Left ventricle myocardium inferior (tissue), 1 donor: ENCODE measurements around the gene MELK. TPM values are rescaled to one million over a fixed set of nuclear protein-coding genes. Genes with fewer than 3 reads are reported as not detected.

ENCODE experiments used
- DNase-seq: peaks from one replicate; pipeline ENCODE4 v3.0.0-alpha.2; 2020
- H3K27ac ChIP-seq: fragments of 200-600 bp; replicated peaks from 2 replicates; pipeline ENCODE4 v1.8.0; 2021
- H3K27me3 ChIP-seq: fragments of 200-600 bp; 2 replicates; pipeline ENCODE4 v1.8.0; 2021; ENCODE audit warnings: low read depth
- H3K36me3 ChIP-seq: fragments of 200-600 bp; 2 replicates; pipeline ENCODE4 v1.8.0; 2021
- H3K4me1 ChIP-seq: fragments of 200-600 bp; 2 replicates; pipeline ENCODE4 v1.8.0; 2021
- H3K4me3 ChIP-seq: fragments of 200-600 bp; 2 replicates; pipeline ENCODE4 v1.8.0; 2021; ENCODE audit warnings: mild to moderate bottlenecking, moderate library complexity
- H3K9me3 ChIP-seq: fragments of 200-600 bp; replicated peaks from 2 replicates; pipeline ENCODE4 v1.8.0; 2021
- intact Hi-C: fragments of 100-400 bp; cut with micrococcal nuclease; formaldehyde crosslinking; loops from one replicate; pipeline ENCODE4 v1.11.0; 2022
- total RNA-seq: library from RNA; stranded (reverse); fragmentation: NEBNext Ultra II Directional; extraction: Animal tissue kit (Norgen Biotek cat#: 25700); gene quantifications from one replicate; pipeline ENCODE4 v1.2.1, GENCODE V29; 2021
- TF ChIP-seq, protein P1 (sequence below): fragments of 200-600 bp; IDR thresholded peaks from 2 replicates; pipeline ENCODE4 v1.8.0; 2021; ENCODE audit warnings: antibody characterized with exemption, mild to moderate bottlenecking, borderline replicate concordance
- donor health status: DM: no; HTN: yes; CAD: no; lungs with severe emphysema.

Gene MELK
- total RNA-seq, 1 donor from 2014 or later: 0.27 TPM

GRCh38 chr9:36609306-36609705, 36.6 kb downstream of the MELK start:
- intact Hi-C loops: no loop called here
- H3K27me3 ChIP-seq: peaks cover 3% of the 10 kb centered on the region
- H3K4me1 ChIP-seq: no peaks in the 10 kb centered on the region
- H3K36me3 ChIP-seq: no peaks in the 10 kb centered on the region
- no peaks in the 10 kb centered on the region for H3K9me3 ChIP-seq
- TF ChIP-seq, protein P1, sequence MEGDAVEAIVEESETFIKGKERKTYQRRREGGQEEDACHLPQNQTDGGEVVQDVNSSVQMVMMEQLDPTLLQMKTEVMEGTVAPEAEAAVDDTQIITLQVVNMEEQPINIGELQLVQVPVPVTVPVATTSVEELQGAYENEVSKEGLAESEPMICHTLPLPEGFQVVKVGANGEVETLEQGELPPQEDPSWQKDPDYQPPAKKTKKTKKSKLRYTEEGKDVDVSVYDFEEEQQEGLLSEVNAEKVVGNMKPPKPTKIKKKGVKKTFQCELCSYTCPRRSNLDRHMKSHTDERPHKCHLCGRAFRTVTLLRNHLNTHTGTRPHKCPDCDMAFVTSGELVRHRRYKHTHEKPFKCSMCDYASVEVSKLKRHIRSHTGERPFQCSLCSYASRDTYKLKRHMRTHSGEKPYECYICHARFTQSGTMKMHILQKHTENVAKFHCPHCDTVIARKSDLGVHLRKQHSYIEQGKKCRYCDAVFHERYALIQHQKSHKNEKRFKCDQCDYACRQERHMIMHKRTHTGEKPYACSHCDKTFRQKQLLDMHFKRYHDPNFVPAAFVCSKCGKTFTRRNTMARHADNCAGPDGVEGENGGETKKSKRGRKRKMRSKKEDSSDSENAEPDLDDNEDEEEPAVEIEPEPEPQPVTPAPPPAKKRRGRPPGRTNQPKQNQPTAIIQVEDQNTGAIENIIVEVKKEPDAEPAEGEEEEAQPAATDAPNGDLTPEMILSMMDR: no peak
- H3K27ac ChIP-seq: no peak overlapping the region
- H3K4me3 ChIP-seq: no peak overlapping the region
- DNase-seq: no peak

DNA sequence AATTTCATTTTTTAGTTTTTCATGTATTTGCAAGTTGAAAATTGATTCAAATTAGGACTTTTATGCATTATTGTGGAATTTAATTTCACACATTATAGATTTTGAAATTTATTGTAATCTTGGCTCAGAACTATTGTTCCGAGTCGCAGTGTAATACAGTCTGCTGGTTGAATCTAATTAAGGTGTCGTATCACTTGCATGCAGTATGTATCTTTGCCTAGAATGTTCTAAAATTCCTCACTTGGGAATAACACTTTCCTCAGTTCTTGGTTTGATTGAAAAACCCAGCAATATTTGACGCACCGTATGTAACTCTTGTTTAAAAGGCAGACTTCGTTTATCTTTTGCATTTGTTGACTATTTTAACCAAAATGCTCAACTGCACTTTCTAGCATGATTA, 49.4 kb downstream of the MELK start:
- TF ChIP-seq, protein P1: no peak
- Histone ChIP-seq H3K4me3 (no peak overlapping the region), H3K27ac (no peak overlapping the region), H3K36me3 (no peaks in the 10 kb centered on the region), H3K27me3 (no peaks in the 10 kb centered on the region), H3K9me3 (no peaks in the 10 kb centered on the region), H3K4me1 (peaks cover 8% of the 10 kb centered on the region)
- intact Hi-C loops: no loop called here
- DNase-seq: no peak

- H3K27me3 ChIP-seq: no peaks in the 10 kb centered on the region
- H3K36me3 ChIP-seq: no peaks in the 10 kb centered on the region
- TF ChIP-seq, protein P1: no peak
- H3K27ac ChIP-seq: no peak overlapping the region
- no peaks in the 10 kb centered on the region for H3K9me3 ChIP-seq
- H3K4me3 ChIP-seq: no peak overlapping the region
- no peak for DNase-seq
- intact Hi-C loops: no loop called here
- peaks cover 8% of the 10 kb centered on the region for H3K4me1 ChIP-seq
Observed at GRCh38 chr9:36623280-36623679, 50.6 kb downstream of the MELK start.

DNA sequence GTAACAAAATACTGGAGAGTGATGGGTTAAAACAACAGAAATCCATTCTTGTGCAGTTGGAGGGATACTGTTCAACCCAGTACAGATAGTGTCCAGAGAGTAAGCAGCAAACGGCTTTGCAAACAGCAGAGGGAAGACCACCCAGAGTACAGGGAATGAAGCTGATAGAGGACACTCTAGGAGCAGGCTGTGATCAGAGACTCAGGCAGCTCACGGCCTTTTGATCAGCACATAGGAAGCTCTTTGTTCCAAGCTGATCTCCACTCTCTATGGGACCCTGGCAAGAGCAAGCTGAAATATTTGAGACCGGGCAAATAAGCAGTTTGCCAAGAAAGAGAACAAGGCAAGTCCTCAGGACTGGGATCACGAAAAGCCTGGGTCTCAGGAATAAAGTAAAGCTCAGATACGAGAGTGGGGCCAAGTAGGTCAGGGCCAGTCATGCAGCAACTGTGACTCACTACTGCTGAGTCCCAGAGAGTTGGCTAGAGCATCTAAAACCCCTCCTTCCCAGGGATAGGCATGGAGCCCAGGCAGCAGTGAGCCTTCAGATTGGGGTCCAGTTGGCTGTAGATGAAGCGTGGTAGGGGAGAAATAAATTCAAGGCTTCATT, 52.4 kb downstream of the MELK start:
- intact Hi-C loops: no loop called here
- no peaks in the 10 kb centered on the region for H3K27me3 ChIP-seq
- H3K9me3 ChIP-seq: no peaks in the 10 kb centered on the region
- peak overlapping the region; percentile 13 for H3K27ac ChIP-seq
- TF ChIP-seq, protein P1: no peak
- peaks cover 8% of the 10 kb centered on the region for H3K4me1 ChIP-seq
- no peak overlapping the region for H3K4me3 ChIP-seq
- peak; percentile 33 for DNase-seq
- H3K36me3 ChIP-seq: no peaks in the 10 kb centered on the region

DNA sequence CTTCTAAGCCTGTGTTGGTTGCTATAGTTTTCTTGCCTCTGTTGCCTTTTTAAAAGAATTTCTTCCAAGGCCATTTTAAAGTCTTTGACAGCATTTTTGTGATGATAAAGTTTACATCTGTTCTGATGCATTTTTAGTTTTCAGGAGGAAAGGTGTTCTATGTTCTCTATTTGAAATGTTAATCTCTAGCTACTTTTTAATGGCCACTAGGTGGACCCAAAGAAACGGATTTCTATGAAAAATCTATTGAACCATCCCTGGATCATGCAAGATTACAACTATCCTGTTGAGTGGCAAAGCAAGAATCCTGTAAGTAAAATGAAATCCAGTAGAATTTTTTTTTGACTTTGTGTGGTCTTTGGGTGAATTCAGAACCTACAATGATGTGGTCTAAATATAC, 60.2 kb downstream of the MELK start:
- no peak for DNase-seq
- intact Hi-C loops: no loop called here
- no peaks in the 10 kb centered on the region for H3K9me3 ChIP-seq
- no peaks in the 10 kb centered on the region for H3K4me1 ChIP-seq
- no peak overlapping the region for H3K4me3 ChIP-seq
- no peaks in the 10 kb centered on the region for H3K27me3 ChIP-seq
- H3K27ac ChIP-seq: no peak overlapping the region
- TF ChIP-seq, protein P1: peak; percentile 55
- no peaks in the 10 kb centered on the region for H3K36me3 ChIP-seq
